Lower lobe of right lung (tissue), 2 donors: ENCODE results near the gene OR2T27. TPM values are rescaled to one million over a fixed set of nuclear protein-coding genes. Genes with fewer than 3 reads are reported as not detected.
"Not testable (repeated sequence)": the region's sequence is repeated elsewhere in the genome, so short reads cannot be mapped to it uniquely, and the experiment has no call there.

Source experiments
- ATAC-seq, 2 donors: fragments of 200-7000 bp; cut with Tn5 transposase; one replicate each; pipeline ENCODE4 v1.9.1; 2020 to 2022; ENCODE audit warnings: mild to moderate bottlenecking in 2 of 2, moderate library complexity in 2 of 2
- DNase-seq: peaks from one replicate; pipeline ENCODE4 v3.0.0-alpha.2; 2020
- H3K27ac ChIP-seq: fragments of 200-600 bp; one replicate; pipeline ENCODE4 v1.8.0; 2022
- H3K27me3 ChIP-seq: fragments of 200-600 bp; one replicate; pipeline ENCODE4 v1.8.0; 2022; ENCODE audit warnings: low read depth
- H3K36me3 ChIP-seq: fragments of 200-600 bp; one replicate; pipeline ENCODE4 v1.8.0; 2022; ENCODE audit warnings: mild to moderate bottlenecking
- H3K4me1 ChIP-seq: fragments of 200-600 bp; one replicate; pipeline ENCODE4 v1.8.0; 2022
- H3K4me3 ChIP-seq: fragments of 200-600 bp; one replicate; pipeline ENCODE4 v1.8.0; 2022; ENCODE audit warnings: mild to moderate bottlenecking
- H3K9me3 ChIP-seq: fragments of 200-600 bp; one replicate; pipeline ENCODE4 v1.8.0; 2022
- intact Hi-C: fragments of 100-400 bp; cut with DNase I; formaldehyde crosslinking; loops from one replicate; pipeline ENCODE4 v1.11.0; 2022
- total RNA-seq: library from RNA; stranded (reverse); fragmentation: NEBNext Ultra II Directional; extraction: Animal tissue kit (Norgen Biotek cat#: 25700); gene quantifications from one replicate; pipeline ENCODE4 v1.2.1, GENCODE V29; 2021
- TF ChIP-seq, protein P1 (sequence below): fragments of 200-600 bp; IDR thresholded peaks from one replicate; pipeline ENCODE4 v1.8.0; 2022; ENCODE audit warnings: antibody characterized with exemption, mild to moderate bottlenecking
- donor health status: DM: no; HTN: yes; CAD: no; lungs with severe emphysema.

The OR2T27 gene
- total RNA-seq, 1 donor from 2014 or later = not detected

GRCh38 chr1:248639652-248640051, 15.7 kb downstream of the OR2T27 start:
- H3K4me3 ChIP-seq, H3K4me1 ChIP-seq, H3K36me3 ChIP-seq, H3K27me3 ChIP-seq, H3K27ac ChIP-seq, ATAC-seq, DNase-seq, H3K9me3 ChIP-seq, intact Hi-C loops: not testable (repeated sequence)

GRCh38 chr1:248636612-248637011, 18.7 kb downstream of the OR2T27 start:
- ATAC-seq, H3K27ac ChIP-seq, intact Hi-C loops, H3K9me3 ChIP-seq, DNase-seq, H3K27me3 ChIP-seq, H3K36me3 ChIP-seq, H3K4me3 ChIP-seq, H3K4me1 ChIP-seq: not testable (repeated sequence)

DNA sequence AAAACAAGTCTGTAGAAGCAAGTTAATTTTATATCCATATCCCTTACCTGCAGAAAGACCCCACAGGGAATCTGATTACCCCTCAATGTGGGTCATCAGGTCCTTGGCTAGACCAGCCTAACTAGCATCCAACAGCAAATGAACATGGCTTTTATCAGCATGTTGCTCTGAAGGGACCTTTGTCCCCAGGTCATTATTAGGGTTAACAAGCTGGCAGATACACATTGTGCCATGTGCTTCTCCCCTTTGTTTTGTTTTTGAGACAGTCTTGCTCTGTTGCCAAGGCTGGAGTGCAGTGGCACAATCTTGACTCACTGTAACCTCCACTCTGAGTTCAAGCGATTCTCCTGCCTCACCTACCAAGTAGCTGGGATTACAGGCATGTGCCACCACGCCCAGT, 20.3 kb downstream of the OR2T27 start, which contains the start of gene OR2T11:
TSS of gene OR2T11 (minus strand) at position 101 of the 400 bp plus-strand sequence. CDS start 7,963 bp downstream, outside the sequence.
- H3K36me3 ChIP-seq, ATAC-seq, H3K27me3 ChIP-seq, DNase-seq, H3K4me1 ChIP-seq, H3K9me3 ChIP-seq, H3K27ac ChIP-seq, intact Hi-C loops, H3K4me3 ChIP-seq: not testable (repeated sequence)

DNA sequence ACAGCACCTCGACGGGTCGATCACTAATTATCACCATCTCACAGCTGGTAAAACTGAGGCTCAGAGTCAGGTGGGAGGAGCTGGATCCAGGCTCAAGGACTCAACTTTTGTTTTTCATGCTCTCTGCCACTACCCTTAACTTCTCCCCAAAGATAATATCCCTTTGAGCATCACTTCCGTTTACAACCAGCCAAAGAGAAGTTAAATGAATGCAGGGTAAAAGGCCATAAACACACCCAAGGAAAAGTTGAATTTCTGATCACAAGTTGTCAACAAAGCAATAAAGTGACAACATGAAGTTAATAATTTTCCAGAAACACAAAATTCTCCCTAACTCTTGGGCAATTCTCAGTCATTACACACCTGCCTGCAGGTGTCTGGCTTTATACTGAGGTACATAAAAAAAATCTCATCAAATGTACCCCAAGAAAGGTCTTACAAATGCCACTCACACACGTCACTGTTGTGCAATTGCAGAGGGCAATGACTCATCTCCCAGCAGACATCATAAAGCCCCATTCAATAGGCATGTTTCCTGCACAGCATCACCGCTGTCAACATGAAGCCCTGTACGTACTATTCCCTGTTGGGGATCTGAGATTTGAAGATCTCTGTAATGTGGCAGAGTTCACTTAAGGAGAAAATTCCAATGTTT, 23.8 kb downstream of the OR2T27 start:
- Histone ChIP-seq H3K4me1 (no peaks in the 10 kb centered on the region), H3K4me3 (no peak overlapping the region), H3K9me3 (no peaks in the 10 kb centered on the region), H3K27me3 (no peaks in the 10 kb centered on the region), H3K36me3 (no peaks in the 10 kb centered on the region), H3K27ac (no peak overlapping the region)
- ATAC-seq (no peak), DNase-seq (no peak)
- intact Hi-C loops = no loop called here
- TF ChIP-seq, protein P1, sequence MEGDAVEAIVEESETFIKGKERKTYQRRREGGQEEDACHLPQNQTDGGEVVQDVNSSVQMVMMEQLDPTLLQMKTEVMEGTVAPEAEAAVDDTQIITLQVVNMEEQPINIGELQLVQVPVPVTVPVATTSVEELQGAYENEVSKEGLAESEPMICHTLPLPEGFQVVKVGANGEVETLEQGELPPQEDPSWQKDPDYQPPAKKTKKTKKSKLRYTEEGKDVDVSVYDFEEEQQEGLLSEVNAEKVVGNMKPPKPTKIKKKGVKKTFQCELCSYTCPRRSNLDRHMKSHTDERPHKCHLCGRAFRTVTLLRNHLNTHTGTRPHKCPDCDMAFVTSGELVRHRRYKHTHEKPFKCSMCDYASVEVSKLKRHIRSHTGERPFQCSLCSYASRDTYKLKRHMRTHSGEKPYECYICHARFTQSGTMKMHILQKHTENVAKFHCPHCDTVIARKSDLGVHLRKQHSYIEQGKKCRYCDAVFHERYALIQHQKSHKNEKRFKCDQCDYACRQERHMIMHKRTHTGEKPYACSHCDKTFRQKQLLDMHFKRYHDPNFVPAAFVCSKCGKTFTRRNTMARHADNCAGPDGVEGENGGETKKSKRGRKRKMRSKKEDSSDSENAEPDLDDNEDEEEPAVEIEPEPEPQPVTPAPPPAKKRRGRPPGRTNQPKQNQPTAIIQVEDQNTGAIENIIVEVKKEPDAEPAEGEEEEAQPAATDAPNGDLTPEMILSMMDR = no peak

GRCh38 chr1:248630551-248630950, 24.8 kb downstream of the OR2T27 start:
- DNase-seq (no peak), ATAC-seq (no peak)
- H3K4me1 ChIP-seq = no peaks in the 10 kb centered on the region
- intact Hi-C loops = no loop called here
- H3K4me3 ChIP-seq = no peak overlapping the region
- no peak overlapping the region for H3K27ac ChIP-seq
- H3K36me3 ChIP-seq = no peaks in the 10 kb centered on the region
- H3K9me3 ChIP-seq = no peaks in the 10 kb centered on the region
- TF ChIP-seq, protein P1 = no peak
- H3K27me3 ChIP-seq = no peaks in the 10 kb centered on the region

GRCh38 chr1:248627971-248628844, 27.1 kb downstream of the OR2T27 start:
- intact Hi-C loops = no loop called here
- ATAC-seq = no peak

More at GRCh38 chr1:248627971-248628844, 27.1 kb downstream of the OR2T27 start:
- no peak overlapping the region for H3K4me3 ChIP-seq
- H3K27ac ChIP-seq = no peak overlapping the region
- H3K36me3 ChIP-seq = no peaks in the 10 kb centered on the region
- H3K4me1 ChIP-seq = no peaks in the 10 kb centered on the region
- TF ChIP-seq, protein P1 = no peak
- DNase-seq = no peak
- H3K9me3 ChIP-seq = no peaks in the 10 kb centered on the region
- no peaks in the 10 kb centered on the region for H3K27me3 ChIP-seq
